ENCODE data around the gene HECTD4.
"Not testable (repeated sequence)": the region's sequence is repeated elsewhere in the genome, so short reads cannot be mapped to it uniquely, and the experiment has no call there.

The HECTD4 gene

DNA sequence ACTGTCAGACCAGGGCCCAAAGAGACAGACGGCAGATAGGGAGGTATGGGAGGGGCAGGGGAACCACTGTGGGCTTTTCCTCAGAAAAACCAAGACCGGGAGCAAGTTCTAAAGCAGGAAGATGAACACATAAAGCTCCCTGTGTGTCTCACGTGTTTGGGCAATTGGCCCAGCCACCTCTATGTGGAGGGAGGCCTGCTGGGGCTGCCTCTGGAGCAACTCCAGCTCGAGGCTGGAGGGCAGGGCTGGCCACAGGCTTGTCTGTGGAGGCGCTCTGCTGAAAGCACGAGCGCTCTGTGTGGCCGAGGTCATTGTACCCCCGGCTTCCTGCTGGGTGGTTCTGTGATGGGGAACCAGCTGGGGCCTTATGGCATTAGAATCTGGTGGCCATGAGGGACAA lies 220.5 kb downstream of the HECTD4 start:
- DNase-seq (ENCODE audit: low read depth in 2 of 2) = no peak

DNA sequence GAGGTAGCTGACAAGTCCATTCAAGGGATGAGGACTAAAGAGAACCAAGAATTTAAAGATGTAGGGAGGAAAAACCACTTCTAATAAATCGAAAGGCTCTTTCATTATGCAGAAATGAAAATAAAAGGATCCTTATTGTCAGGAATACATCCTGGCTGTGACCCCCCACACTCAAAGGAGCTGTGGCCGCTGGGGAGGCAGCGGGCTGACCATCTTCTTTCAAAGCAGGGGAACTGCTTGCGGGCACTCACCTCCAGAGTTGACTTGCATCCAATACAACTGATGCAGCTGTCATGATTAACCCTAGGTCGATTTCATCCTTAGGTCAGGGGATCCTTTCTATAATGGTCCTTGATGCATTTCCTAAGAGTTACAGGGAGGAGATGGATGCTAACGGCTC lies 221.6 kb downstream of the HECTD4 start:
- no peak for DNase-seq (ENCODE audit: low read depth in 2 of 2)

DNA sequence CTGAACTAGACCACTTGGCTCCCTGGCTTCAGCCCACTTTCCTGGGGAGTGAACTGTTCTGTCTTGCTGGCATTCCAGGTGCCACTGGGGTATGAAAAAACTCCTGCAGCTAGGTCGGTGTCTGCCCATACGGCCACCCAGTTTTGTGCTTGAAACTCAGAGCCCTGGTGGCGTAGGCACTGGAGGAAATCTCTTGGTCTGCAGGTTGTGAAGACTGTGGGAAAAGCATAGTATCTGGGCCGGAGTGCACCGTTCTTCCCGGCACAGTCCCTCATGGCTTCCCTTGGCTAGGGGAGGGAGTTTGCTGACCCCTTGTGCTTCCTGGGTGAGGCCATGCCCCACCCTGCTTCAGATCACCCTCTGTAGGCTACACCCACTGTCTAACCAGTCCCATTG lies 223.1 kb downstream of the HECTD4 start:
- DNase-seq (ENCODE audit: low read depth in 2 of 2) = no peak

DNA sequence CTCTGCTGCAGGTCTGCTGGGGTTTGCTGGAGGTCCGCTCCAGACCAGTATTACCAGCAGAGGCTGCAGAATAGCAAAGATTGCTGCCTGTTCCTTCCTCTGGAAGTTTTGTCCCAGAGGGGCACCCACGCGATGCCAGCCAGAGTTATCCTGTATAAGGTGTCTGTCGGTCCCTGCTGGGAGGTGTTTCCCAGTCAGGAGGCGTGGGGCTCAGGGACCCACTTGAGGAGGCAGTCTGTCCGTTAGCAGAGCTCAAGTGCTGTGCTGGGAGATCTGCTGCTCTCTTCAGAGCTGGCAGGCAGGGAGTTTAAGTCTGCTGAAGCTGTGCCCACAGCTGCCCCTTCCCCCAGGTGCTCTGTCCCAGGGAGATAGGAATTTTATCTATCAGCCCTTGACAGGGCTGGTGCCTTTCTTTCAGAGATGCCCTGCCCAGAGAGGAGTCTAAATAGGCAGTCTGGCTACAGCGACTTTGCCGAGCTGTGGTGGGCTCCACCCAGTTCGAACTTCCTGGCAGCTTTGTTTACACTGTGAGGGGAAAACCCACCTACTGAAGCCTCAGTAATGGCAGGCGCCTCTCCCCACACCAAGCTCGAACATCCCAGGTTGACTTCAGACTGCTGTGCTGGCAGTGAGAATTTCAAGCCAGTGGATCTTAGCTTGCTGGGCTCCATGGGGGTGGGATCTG lies 223.6 kb downstream of the HECTD4 start:
- DNase-seq (ENCODE audit: low read depth in 2 of 2) = not testable (repeated sequence)

DNA sequence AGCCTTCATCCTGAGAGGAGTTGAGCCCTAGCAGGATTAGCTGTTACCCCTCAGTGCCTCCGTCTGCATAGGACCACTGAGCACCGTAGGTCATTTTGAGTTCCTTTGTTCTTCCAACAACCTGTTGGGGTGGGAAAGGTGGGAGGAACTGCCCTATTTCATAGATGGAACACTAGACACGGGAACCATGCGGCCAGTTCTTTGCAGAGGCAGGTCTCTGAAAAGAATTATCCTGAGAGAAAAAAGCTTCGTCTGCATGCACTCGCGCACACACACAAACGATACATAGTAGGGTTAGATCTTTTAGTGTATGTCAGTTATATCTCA lies 228.4 kb downstream of the HECTD4 start:
- no peak for DNase-seq (ENCODE audit: low read depth in 2 of 2)

DNA sequence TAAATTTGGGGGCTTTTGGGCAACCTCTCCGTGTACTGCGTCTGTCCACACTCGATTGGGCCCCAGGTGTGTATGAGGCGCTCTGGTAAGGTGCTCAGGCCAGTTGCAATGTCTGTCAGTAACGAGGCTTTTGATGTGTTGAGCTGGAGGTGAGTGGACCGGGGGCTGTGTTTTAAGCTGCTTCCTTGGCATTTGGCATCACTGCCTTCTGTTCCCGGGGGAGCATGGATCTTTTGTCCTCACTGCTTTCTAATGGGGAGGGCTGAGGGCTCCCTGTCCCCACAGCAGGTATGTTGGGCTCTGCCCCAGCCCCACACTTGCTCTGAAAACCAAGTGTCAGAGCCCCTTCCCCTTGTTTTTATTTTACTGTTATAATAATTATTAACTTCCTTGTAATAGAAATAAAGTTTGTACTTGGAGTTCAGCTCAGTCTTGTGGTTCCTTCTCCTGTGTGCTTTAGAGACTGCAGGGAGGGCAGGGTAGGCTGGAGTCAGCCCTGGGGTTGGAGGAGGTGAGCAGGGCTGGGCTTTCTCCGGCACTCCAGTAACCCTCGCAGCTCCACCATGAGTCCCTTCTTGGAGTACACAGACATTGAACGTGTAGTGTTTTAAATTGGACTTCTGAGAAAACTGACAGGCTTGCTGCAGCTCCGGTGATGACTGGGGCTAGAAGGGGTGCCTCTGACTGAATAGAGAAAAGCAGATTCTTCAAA lies 228.9 kb downstream of the HECTD4 start:
- DNase-seq (ENCODE audit: low read depth in 2 of 2) = no peak

DNA sequence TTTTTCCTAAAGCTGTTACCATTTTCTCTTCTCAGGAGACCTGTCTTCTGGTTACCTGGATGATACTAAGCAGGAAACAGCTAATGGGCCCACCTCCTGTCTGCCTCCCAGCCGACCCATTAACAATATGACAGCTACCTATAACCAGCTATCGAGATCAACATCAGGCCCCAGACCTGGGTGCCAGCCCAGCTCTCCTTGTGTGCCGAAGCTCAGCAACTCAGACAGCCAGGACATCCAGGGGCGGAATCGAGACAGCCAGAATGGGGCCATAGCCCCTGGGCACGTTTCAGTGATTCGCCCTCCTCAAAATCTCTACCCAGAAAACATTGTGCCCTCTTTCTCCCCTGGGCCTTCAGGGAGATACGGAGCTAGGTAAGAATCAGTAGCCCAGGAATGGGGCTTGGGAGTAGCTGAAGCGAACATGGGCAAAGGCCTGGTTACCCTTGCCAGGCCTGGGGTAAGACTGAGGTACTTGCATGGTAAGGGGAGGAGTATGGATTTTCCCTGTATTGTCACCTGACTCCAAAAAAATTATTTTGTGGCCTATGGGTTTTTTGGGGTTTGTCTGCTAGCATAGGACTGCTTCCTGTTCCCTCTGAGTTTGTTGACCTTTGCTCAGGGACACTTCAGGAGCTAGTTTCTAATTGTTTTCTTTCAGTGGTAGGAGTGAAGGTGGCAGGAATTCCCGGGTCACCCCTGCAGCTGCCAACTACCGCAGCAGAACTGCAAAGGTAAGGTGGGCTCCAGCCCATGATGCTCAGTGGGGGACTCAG lies 230.3 kb downstream of the HECTD4 start:
- DNase-seq (ENCODE audit: low read depth in 2 of 2) = no peak

DNA sequence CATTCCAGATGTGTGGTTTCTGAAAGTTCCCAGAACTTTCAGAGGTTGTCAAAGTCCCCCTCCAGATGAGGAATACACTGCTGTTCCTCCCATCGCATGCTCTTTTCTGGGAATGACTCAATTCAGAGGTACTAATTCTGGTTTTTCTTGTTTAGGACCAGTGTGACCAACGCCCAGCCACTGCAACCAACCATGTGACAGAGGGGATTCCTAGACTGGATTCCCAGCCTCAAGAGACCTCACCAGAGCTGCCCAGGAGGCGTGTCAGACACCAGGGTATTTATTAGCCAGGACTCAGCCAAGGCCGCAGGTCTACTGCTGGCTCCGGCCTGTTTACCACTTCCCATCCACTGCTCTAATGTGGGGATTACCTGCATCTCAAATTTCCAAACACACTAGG lies 232.6 kb downstream of the HECTD4 start:
- no peak for DNase-seq (ENCODE audit: low read depth in 2 of 2)

DNA sequence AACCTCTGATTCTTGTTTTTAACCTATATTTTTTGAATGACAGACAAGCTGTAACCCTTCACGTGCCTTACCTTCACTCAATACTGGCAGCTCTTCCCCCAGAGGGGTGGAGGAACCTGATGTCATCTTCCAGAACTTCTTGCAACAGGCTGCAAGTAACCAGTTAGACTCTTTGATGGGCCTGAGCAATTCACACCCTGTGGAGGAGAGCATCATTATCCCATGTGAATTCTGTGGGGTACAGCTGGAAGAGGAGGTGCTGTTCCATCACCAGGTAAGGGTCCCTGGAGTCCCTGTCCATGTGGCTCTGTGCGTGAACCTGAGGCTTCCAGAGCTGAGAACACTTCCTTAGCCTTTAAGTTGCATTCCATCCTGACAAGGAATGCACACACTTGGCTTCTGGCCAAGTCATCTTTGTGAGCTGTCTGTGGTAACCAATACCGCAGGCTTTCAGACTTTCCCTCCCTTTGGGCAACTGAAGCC lies 234.2 kb downstream of the HECTD4 start:
- peak; percentile 65 to 67 for DNase-seq (ENCODE audit: low read depth in 2 of 2)

DNA sequence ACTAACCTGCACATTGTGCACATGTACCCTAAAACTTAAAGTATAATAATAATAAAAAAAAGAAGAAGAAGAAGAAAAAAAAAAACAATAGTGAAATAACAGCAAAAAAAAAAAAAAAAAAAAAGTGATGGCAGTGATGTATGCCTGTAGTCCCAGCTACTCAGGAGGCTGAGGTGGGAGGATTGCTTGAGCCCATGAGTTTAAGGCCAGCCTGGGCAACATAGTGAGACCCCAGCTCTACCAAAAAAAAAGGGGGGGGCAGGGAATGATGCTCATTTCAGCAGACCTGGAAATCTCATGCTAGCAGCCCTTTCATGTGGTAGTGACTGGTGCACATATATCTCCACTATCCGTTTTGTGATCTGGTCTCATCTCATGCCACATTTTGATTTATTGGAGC lies 236.1 kb downstream of the HECTD4 start:
- no peak for DNase-seq (ENCODE audit: low read depth in 2 of 2)

DNA sequence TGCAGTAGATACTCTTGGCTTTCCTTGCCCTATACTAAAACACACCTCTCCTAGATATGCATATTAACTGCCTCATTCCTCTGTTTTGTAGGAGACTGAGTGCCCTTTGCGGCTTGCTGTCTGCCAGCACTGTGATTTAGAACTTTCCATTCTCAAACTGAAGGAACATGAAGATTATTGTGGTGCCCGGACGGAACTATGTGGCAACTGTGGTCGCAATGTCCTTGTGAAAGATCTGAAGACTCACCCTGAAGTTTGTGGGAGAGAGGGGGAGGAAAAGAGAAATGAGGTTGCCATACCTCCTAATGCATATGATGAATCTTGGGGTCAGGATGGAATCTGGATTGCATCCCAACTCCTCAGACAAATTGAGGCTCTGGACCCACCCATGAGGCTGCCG lies 241.5 kb downstream of the HECTD4 start:
- no peak for DNase-seq (ENCODE audit: low read depth in 2 of 2)

DNA sequence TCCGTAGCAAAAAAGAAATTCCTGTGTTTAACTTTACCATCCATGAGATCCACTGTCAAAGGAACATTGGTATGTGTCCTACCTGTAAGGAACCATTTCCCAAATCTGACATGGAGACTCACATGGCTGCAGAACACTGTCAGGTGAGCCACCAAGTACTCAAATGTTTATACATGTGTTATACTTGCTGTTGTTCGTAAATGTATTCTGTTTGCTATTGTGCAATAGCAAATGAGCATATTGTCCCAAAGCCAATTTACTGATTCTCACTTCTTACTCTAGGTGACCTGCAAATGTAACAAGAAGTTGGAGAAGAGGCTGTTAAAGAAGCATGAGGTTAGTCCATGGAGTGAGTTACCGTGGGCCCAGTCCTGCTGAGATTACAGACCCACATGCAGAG lies 247.5 kb downstream of the HECTD4 start:
- DNase-seq (ENCODE audit: low read depth in 2 of 2) = no peak

DNA sequence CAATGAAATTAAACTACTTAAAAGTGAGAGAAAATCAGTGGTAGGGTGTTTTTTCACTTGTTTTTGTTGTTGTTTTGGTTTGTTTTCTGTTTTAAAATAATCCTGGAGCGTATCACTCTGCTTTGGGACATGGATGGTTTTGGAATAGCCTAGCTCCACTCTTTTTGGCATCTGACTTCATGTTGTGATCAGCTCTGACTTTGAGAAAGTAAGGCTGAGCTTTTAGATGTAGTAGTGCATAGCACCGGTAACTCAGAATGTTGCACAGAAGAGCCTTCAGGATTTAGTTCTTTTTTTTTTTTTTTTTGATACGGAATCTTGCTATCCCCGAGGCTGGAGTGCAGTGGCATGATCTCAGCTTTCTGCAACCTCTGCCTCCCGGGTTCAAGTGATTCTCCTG lies 248.8 kb downstream of the HECTD4 start:
- DNase-seq (ENCODE audit: low read depth in 2 of 2) = no peak

DNA sequence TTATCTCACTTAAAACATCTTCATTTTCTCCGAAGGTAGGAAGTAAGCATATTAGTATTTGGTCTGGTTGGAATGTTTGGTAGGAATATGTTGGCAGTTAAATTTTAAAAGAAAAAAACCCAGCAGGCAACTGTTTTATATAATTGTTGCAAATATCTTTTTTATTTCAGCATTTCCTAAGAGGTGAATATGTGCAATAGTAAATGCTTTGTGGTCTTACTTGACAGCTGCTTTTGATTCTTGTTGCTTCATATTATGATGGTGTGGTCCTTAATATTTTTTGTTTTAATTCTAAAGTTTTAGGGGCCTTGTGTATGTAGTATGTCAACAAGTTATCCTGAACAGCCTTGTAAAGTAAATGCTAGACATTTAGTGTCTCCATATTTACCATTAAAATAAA lies 250.5 kb downstream of the HECTD4 start:
- no peak for DNase-seq (ENCODE audit: low read depth in 2 of 2)

DNA sequence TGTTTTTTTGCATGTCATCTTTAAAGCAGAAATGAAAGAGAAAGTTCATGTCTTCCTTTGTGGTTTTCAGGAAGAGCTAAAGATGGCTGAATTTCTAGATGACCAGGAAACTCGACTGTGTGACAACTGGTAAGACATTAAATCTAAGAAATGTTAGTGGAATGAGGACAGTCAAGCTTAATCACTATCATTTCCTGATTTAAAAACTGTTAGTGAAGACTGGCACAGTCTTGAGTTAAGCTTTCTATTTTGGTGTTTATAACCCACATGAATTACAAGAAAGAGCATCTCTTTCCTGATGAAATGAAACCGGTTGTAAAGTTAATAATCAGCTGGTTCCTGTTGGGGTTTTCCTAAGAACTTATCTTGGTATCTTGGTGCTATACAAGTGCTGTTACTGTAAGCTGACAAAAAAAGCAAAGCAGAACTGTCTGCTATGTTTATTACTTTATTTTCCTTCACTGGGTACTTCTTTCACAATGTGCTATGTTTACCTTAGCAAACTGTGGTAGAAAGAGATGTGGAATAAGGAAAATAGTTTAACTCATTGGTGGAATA lies 251.7 kb downstream of the HECTD4 start:
- DNase-seq (ENCODE audit: low read depth in 2 of 2) = no peak

DNA sequence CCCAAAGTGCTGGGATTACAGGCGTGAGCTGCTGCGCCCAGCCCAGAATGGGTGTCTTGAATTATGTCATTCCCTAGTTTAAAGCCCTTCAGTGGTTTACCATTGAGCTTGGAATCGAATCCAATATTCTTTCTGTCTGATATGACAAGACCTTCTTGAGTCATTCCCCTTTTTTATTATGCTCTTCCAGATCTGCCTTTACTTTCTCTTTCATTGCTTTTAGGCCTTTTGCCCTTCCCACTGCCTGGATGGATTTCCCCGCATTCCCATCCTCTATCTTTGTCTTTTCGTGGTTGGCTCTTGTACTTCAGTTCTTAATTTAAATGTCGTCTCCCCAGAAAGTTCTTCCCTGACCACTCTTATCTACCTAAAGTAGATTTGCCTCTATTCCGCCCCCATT lies 255.3 kb downstream of the HECTD4 start:
- DNase-seq (ENCODE audit: low read depth in 2 of 2) = no peak

DNA sequence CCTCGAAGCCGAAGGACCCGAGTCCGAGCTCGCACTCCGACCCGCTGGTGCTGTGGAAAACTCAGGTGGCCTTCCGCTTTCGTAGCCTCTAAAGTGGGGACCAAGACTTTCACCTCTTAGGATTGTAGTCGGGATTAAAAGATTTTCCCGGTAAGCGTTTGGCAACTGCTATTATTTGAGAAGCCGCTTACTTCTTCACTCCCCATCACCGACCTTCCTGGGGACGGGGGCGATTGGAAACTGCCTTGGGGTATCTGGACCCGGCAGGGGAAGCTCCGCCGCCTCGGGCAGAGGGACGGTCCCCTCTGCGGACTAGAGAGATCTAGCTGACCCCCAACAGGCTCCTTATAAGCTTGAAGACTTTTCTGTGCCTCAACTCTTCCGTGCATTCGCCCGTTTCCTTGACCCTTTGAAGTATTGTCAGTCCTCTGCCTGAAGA lies 256.2 kb downstream of the HECTD4 start:
- DNase-seq (ENCODE audit: low read depth in 2 of 2) = no peak

DNA sequence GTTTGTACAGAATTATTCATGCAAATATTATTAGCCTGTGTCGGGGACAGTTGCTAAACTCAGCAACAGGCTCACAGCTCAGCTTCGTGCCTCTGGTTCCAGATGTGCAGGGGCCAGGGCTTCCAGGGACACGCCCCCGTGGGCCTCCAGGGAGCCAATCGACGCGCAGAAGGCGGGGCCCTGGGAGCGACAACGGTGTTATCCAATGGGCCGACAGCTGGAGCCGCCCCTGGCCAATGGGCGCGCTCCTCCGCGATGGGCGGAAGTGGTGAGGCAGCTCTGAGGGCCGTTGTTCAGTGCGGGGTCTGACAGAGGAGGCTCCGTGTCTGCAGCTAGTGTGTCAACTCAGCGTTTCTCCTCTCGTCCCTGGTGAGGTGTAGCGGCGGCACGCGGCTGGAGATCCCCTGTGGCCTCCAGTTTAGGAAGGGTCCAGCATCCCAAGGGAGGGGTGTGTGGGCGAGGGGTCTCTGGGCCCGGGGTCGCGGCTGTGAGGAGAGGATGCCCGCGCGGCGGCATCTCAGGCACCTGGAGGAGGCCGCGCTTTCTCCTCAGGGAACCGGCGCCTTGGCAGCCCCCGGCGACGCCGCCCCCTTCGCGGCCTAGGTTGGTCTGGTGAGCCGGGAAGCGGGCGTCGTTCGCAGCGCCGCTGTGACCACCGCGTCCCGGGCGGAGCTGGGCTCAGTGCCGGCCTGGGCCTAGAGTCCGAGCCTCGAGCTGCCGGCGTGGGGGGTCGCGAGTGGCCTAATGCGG lies 256.8 kb downstream of the HECTD4 start, which contains the start of gene TRAFD1:
Gene TRAFD1 (plus strand): TSS at position 311 of the 750 bp plus-strand sequence. CDS start 4,963 bp downstream, outside the sequence.
- DNase-seq (ENCODE audit: low read depth in 2 of 2) = peak; percentile 88 to 90

DNA sequence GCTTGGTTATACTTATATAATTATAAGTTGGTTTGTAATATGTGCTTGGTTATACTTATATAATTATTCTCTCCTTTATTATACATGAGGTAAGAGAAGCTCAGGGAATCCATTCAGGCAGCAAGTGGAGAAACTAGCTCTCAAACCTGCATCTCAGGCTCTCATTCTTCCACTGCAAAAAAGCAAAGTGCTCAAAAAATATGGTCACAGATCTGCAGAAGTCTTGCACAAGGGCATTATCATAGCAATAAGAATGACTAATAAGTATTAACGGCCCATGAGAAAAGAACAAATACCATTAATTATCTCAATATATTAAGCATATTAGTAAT lies 257.3 kb downstream of the HECTD4 start:
- DNase-seq (ENCODE audit: low read depth in 2 of 2) = no peak

DNA sequence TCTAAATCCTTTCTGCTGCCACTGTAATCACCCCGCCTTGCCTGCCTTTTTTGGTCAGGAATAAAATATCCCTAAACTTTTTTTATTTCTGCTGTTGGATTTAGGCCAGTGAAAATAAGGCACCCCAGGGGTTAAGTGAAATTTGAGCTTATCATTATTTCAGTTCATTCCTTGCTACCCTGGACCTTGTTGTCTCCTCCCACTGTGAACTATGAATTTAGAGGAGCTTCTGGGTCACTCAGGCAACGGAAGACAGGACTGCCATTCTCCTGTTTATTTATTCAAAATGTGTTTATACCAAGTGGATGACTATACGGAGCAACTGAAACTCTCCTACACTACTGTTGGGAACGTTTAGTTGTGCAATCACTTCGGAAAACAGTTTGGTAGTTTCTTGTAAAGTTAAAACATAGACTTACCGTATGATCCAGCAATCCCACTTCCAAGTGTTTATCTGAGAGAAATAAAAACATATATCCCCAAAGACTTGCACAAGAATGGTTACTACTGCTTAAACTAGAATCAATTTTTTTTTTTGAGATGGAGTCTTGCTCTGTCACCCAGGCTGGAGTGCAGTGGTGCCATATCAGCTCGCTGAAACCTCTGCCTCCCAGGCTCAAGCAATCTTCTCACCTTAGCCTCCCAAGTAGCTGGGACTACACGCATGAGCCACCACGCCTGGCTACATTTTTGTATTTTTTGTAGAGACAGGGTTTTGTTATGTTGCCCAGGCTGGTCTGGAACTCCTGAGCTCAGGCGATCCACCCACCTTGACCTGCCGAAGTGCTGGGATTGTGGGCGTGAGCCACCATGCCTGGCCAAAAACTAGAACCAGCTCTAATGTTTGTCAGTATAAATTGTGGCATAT lies 259.2 kb downstream of the HECTD4 start:
- no peak for DNase-seq (ENCODE audit: low read depth in 2 of 2)
